Measurements from ENCODE around the gene TUBA1A.
A peak's percentile ranks its signal among the peaks of the same experiment; 100 is the strongest.
"Not testable (repeated sequence)": the region's sequence is repeated elsewhere in the genome, so short reads cannot be mapped to it uniquely, and the experiment has no call there.

Gene TUBA1A

GRCh38 chr12:49200919-49201594 is 12.2 kb upstream of the TUBA1A start:
- DNase-seq: peak; percentile 9

- no peak for DNase-seq
Observed at GRCh38 chr12:49198431-49199155, 9.7 kb upstream of the TUBA1A start.

- no peak for DNase-seq
Observed at GRCh38 chr12:49197256-49197655, 8.4 kb upstream of the TUBA1A start.

GRCh38 chr12:49195736-49196135 is 6.9 kb upstream of the TUBA1A start:
- no peak for DNase-seq

GRCh38 chr12:49193746-49194145 is 4.9 kb upstream of the TUBA1A start:
- not testable (repeated sequence) for DNase-seq

- not testable (repeated sequence) for DNase-seq
Observed at GRCh38 chr12:49191498-49191897, 2.6 kb upstream of the TUBA1A start.

GRCh38 chr12:49190974-49191373 is 2.1 kb upstream of the TUBA1A start:
- DNase-seq: no peak

GRCh38 chr12:49189731-49190716 is 1.1 kb upstream of the TUBA1A start:
- peak; percentile 54 for DNase-seq

- peak; percentile 51 for DNase-seq
Observed at GRCh38 chr12:49188201-49188915, 522 bp downstream of the TUBA1A start.

- DNase-seq: no peak
Observed at GRCh38 chr12:49187184-49187583, 1.7 kb downstream of the TUBA1A start.

GRCh38 chr12:49186307-49186706 is 2.6 kb downstream of the TUBA1A start:
- DNase-seq: not testable (repeated sequence)

GRCh38 chr12:49184697-49185096 is 4.2 kb downstream of the TUBA1A start:
- DNase-seq: not testable (repeated sequence)

GRCh38 chr12:49183214-49183950 is 5.5 kb downstream of the TUBA1A start:
- not testable (repeated sequence) for DNase-seq

GRCh38 chr12:49174218-49174617 is 14.7 kb downstream of the TUBA1A start:
- no peak for DNase-seq

- DNase-seq: no peak
Observed at GRCh38 chr12:49170924-49171323, 18.0 kb downstream of the TUBA1A start.

GRCh38 chr12:49165114-49165513 is 23.8 kb downstream of the TUBA1A start:
- DNase-seq: no peak

- DNase-seq: not testable (repeated sequence)
Observed at GRCh38 chr12:49161901-49162300, 27.0 kb downstream of the TUBA1A start.

- no peak for DNase-seq
Observed at GRCh38 chr12:49161092-49161795, 27.6 kb downstream of the TUBA1A start.

- no peak for DNase-seq
Observed at GRCh38 chr12:49160399-49160798, 28.5 kb downstream of the TUBA1A start.

- no peak for DNase-seq
Observed at GRCh38 chr12:49154221-49154620, 34.7 kb downstream of the TUBA1A start.

GRCh38 chr12:49147384-49147783 is 41.5 kb downstream of the TUBA1A start:
- DNase-seq: no peak

Data from NCI-H510A (cell line).